Measurements from ENCODE around the gene DHRS2.
"Not testable (repeated sequence)": the region's sequence is repeated elsewhere in the genome, so short reads cannot be mapped to it uniquely, and the experiment has no call there.

Gene DHRS2

GRCh38 chr14:23603103-23603502 lies 33.1 kb upstream of the DHRS2 start:
- Histone ChIP-seq H3K9ac (ENCODE audit: low read depth, low read length) (no peak overlapping the region), H3K27ac (ENCODE audit: low read depth, low read length) (no peak overlapping the region), H3K4me3 (ENCODE audit: low read length) (no peak overlapping the region), H3K9me3 (ENCODE audit: insufficient read depth, low read depth, low read length) (no peaks in the 10 kb centered on the region), H3K4me1 (ENCODE audit: insufficient read depth, low read length) (no peaks in the 10 kb centered on the region), H3K27me3 (ENCODE audit: insufficient read depth, low read length) (no peaks in the 10 kb centered on the region), H3K36me3 (ENCODE audit: insufficient read depth, low read length) (no peaks in the 10 kb centered on the region)
- WGBS, result 75% methylated on average over 2 of the region's 2 CpGs

- no peak overlapping the region for H3K27ac ChIP-seq (ENCODE audit: low read depth, low read length)
- no peak overlapping the region for H3K9ac ChIP-seq (ENCODE audit: low read depth, low read length)
- 95% methylated on average over 2 of the region's 2 CpGs for WGBS
- H3K9me3 ChIP-seq (ENCODE audit: insufficient read depth, low read depth, low read length), result no peaks in the 10 kb centered on the region
- H3K4me1 ChIP-seq (ENCODE audit: insufficient read depth, low read length), result no peaks in the 10 kb centered on the region
- no peaks in the 10 kb centered on the region for H3K27me3 ChIP-seq (ENCODE audit: insufficient read depth, low read length)
- no peak overlapping the region for H3K4me3 ChIP-seq (ENCODE audit: low read length)
- H3K36me3 ChIP-seq (ENCODE audit: insufficient read depth, low read length), result no peaks in the 10 kb centered on the region
These were observed 32.0 kb upstream of the DHRS2 start for GRCh38 chr14:23604148-23604547.

- H3K27ac ChIP-seq (ENCODE audit: low read depth, low read length), result no peak overlapping the region
- 93% methylated on average over 3 of the region's 3 CpGs for WGBS
- no peaks in the 10 kb centered on the region for H3K36me3 ChIP-seq (ENCODE audit: insufficient read depth, low read length)
- 0 out of 2 replicates have a peak, but pooled peaks cover under 1% of the 10 kb centered on the region for H3K9me3 ChIP-seq (ENCODE audit: insufficient read depth, low read depth, low read length)
- no peaks in the 10 kb centered on the region for H3K4me1 ChIP-seq (ENCODE audit: insufficient read depth, low read length)
- no peaks in the 10 kb centered on the region for H3K27me3 ChIP-seq (ENCODE audit: insufficient read depth, low read length)
- H3K9ac ChIP-seq (ENCODE audit: low read depth, low read length), result no peak overlapping the region
- no peak overlapping the region for H3K4me3 ChIP-seq (ENCODE audit: low read length)
These were observed 31.4 kb upstream of the DHRS2 start for GRCh38 chr14:23604675-23605170.

GRCh38 chr14:23605931-23606585 lies 30.1 kb upstream of the DHRS2 start:
- WGBS, result 76% methylated on average over 6 of the region's 6 CpGs
- H3K27me3 ChIP-seq (ENCODE audit: insufficient read depth, low read length), result no peaks in the 10 kb centered on the region
- H3K36me3 ChIP-seq (ENCODE audit: insufficient read depth, low read length), result no peaks in the 10 kb centered on the region
- no peak overlapping the region for H3K4me3 ChIP-seq (ENCODE audit: low read length)
- H3K4me1 ChIP-seq (ENCODE audit: insufficient read depth, low read length), result no peaks in the 10 kb centered on the region
- no peak overlapping the region for H3K9ac ChIP-seq (ENCODE audit: low read depth, low read length)
- no peak overlapping the region for H3K27ac ChIP-seq (ENCODE audit: low read depth, low read length)
- 0 out of 2 replicates have a peak, but pooled peaks cover 5% of the 10 kb centered on the region for H3K9me3 ChIP-seq (ENCODE audit: insufficient read depth, low read depth, low read length)

GRCh38 chr14:23608454-23608853 lies 27.7 kb upstream of the DHRS2 start:
- Histone ChIP-seq H3K4me3 (ENCODE audit: low read length) (no peak overlapping the region), H3K9ac (ENCODE audit: low read depth, low read length) (no peak overlapping the region), H3K9me3 (ENCODE audit: insufficient read depth, low read depth, low read length) (0 out of 2 replicates have a peak, but pooled peaks cover 5% of the 10 kb centered on the region), H3K36me3 (ENCODE audit: insufficient read depth, low read length) (no peaks in the 10 kb centered on the region), H3K27ac (ENCODE audit: low read depth, low read length) (no peak overlapping the region), H3K27me3 (ENCODE audit: insufficient read depth, low read length) (no peaks in the 10 kb centered on the region), H3K4me1 (ENCODE audit: insufficient read depth, low read length) (no peaks in the 10 kb centered on the region)
- WGBS, result 67% methylated on average over 1 of the region's 1 CpG

DNA sequence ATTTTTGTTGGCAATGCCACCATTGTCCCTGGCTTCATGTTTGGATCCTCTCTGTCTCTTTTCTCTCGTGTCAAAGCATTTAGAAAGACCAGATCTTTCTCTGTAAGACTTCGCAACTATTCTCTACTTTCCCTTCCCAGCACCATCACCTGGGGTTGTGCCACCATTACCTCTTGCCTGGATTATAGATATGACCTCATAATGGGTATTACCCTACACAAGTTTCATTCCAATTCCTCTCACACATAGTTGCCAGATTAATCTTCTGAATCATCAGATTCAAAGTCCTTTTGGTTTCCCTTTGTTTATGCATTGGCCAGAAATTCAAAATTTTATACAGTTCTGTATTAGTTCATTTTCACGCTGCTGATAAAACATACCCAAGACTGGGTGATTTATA lies 27.2 kb upstream of the DHRS2 start:
- Histone ChIP-seq H3K4me1 (ENCODE audit: insufficient read depth, low read length) (no peaks in the 10 kb centered on the region), H3K4me3 (ENCODE audit: low read length) (no peak overlapping the region), H3K27ac (ENCODE audit: low read depth, low read length) (no peak overlapping the region), H3K27me3 (ENCODE audit: insufficient read depth, low read length) (no peaks in the 10 kb centered on the region), H3K9ac (ENCODE audit: low read depth, low read length) (no peak overlapping the region), H3K36me3 (ENCODE audit: insufficient read depth, low read length) (no peaks in the 10 kb centered on the region), H3K9me3 (ENCODE audit: insufficient read depth, low read depth, low read length) (0 out of 2 replicates have a peak, but pooled peaks cover 5% of the 10 kb centered on the region)
- 90% methylated on average over 3 of the region's 3 CpGs for WGBS

DNA sequence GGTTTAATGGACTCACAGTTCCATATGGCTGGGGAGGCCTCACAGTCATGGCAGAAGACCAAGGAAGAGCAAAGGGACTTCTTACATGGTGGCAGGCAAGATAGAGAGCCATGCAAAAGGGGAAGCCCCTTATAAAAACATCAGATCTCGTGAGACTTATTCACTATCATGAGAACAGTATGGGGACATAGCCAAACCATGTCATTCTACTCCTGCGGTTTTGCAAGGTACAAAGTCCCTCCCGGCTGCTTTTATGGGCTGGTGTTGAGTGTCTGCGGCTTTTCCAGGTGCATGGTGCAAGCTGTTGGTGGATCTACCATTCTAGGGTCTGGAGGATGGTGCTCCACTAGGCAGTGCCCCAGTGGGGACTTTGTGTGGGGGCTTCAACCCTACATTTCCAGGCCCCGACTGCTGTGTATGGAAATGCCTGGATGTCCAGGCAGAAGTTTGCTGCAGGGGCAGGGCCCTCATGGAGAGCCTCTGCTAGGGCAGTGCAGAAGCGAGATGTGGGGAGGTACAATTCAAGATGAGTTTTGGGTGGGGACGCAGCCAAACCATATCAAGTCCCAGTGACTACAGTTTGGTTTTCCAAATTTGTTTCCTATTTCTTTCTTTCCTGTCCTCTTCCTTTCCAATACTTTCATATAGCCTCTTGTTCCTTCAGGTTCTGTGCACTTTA lies 26.6 kb upstream of the DHRS2 start:
- not testable (repeated sequence) for H3K36me3 ChIP-seq (ENCODE audit: insufficient read depth, low read length)
- WGBS, result 75% methylated on average over 6 of the region's 7 CpGs

GRCh38 chr14:23610090-23610814 lies 25.9 kb upstream of the DHRS2 start:
- 0 out of 2 replicates have a peak, but pooled peaks cover 5% of the 10 kb centered on the region for H3K9me3 ChIP-seq (ENCODE audit: insufficient read depth, low read depth, low read length)
- no peak overlapping the region for H3K4me3 ChIP-seq (ENCODE audit: low read length)
- H3K9ac ChIP-seq (ENCODE audit: low read depth, low read length), result no peak overlapping the region
- no peak overlapping the region for H3K27ac ChIP-seq (ENCODE audit: low read depth, low read length)
- no peaks in the 10 kb centered on the region for H3K27me3 ChIP-seq (ENCODE audit: insufficient read depth, low read length)
- H3K36me3 ChIP-seq (ENCODE audit: insufficient read depth, low read length), result no peaks in the 10 kb centered on the region
- 84% methylated on average over 2 of the region's 2 CpGs for WGBS
- H3K4me1 ChIP-seq (ENCODE audit: insufficient read depth, low read length), result no peaks in the 10 kb centered on the region

More for the DNA sequence above, 26.6 kb upstream of the DHRS2 start:
- H3K9me3 ChIP-seq (ENCODE audit: insufficient read depth, low read depth, low read length); H3K4me3 ChIP-seq (ENCODE audit: low read length); H3K9ac ChIP-seq (ENCODE audit: low read depth, low read length); H3K27me3 ChIP-seq (ENCODE audit: insufficient read depth, low read length); H3K4me1 ChIP-seq (ENCODE audit: insufficient read depth, low read length); H3K27ac ChIP-seq (ENCODE audit: low read depth, low read length): not testable (repeated sequence)

DNA sequence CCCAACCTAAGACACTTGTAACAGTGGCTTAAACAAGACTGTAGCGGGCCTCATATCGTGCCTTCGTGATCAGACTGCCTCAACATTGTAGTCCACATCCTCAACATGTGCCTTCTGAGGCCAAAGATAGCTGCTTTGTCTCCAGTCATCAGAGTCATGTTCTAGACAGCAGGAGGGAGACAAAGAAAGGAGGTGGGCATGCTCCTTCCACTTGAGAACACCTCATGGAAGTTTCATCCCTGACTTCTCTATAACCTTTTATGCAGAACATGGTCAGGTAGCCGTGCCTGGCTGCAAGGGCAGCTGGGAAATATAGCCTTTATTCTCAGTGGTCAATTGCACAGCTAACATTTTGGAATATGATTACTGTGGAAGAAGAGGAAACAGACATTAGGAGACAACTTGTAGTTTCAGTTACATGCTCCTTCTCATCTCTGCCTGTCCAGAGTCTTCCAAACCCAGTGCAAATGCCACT lies 25.3 kb upstream of the DHRS2 start:
- Histone ChIP-seq H3K9me3 (ENCODE audit: insufficient read depth, low read depth, low read length) (0 out of 2 replicates have a peak, but pooled peaks cover 5% of the 10 kb centered on the region), H3K36me3 (ENCODE audit: insufficient read depth, low read length) (no peaks in the 10 kb centered on the region), H3K4me3 (ENCODE audit: low read length) (no peak overlapping the region), H3K9ac (ENCODE audit: low read depth, low read length) (no peak overlapping the region), H3K4me1 (ENCODE audit: insufficient read depth, low read length) (no peaks in the 10 kb centered on the region), H3K27ac (ENCODE audit: low read depth, low read length) (no peak overlapping the region), H3K27me3 (ENCODE audit: insufficient read depth, low read length) (no peaks in the 10 kb centered on the region)
- 61% methylated on average over 4 of the region's 4 CpGs for WGBS

DNA sequence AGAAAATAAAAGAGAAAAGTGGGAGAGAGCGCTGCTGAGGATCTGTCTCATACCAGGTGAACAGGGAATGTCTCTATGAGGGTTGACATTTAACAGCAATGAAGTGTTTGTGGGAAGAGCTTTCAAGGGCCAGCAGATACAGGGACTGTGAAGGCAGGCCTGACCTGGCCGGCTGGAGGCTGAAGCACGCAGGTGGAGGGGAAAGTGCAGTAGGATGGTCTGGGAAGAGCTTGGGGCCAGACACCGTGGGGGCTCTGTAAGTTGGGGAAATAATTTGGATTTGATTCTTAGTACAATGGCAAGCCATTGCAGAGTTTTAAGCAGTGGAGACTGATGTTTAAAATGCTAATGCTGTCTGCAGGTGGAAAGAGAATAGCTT lies 23.8 kb upstream of the DHRS2 start:
- Histone ChIP-seq H3K27me3 (ENCODE audit: insufficient read depth, low read length) (no peaks in the 10 kb centered on the region), H3K4me1 (ENCODE audit: insufficient read depth, low read length) (no peaks in the 10 kb centered on the region), H3K9ac (ENCODE audit: low read depth, low read length) (no peak overlapping the region), H3K9me3 (ENCODE audit: insufficient read depth, low read depth, low read length) (0 out of 2 replicates have a peak, but pooled peaks cover 5% of the 10 kb centered on the region), H3K36me3 (ENCODE audit: insufficient read depth, low read length) (no peaks in the 10 kb centered on the region), H3K4me3 (ENCODE audit: low read length) (no peak overlapping the region), H3K27ac (ENCODE audit: low read depth, low read length) (no peak overlapping the region)
- 71% methylated on average over 4 of the region's 4 CpGs for WGBS

DNA sequence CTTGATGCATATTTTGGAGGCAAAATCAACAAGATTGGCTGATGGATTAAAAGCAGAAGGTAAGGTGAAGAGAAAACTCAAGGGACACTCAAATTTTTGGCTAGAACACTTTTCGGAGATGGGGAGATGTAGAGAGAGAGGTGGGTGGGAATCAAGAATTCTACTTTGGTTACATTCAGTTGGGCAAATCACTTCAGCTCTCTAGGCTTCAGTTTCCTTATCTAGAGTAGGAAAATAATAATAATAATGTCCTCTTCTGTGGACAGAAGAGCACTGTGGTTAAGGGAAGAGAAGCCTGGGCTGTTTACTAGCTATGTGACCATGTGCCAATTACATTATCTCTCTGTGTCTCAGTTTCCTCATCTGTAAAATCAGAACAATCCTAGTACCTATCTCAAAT lies 23.4 kb upstream of the DHRS2 start:
- WGBS, result 84% methylated on average over 1 of the region's 1 CpG

More for the DNA sequence above, 23.4 kb upstream of the DHRS2 start:
- Histone ChIP-seq H3K9ac (ENCODE audit: low read depth, low read length) (no peak overlapping the region), H3K4me3 (ENCODE audit: low read length) (no peak overlapping the region), H3K27ac (ENCODE audit: low read depth, low read length) (no peak overlapping the region), H3K4me1 (ENCODE audit: insufficient read depth, low read length) (no peaks in the 10 kb centered on the region), H3K27me3 (ENCODE audit: insufficient read depth, low read length) (no peaks in the 10 kb centered on the region), H3K36me3 (ENCODE audit: insufficient read depth, low read length) (no peaks in the 10 kb centered on the region), H3K9me3 (ENCODE audit: insufficient read depth, low read depth, low read length) (0 out of 2 replicates have a peak, but pooled peaks cover 5% of the 10 kb centered on the region)
